Measurements from ENCODE around the gene HOXB1. TPM values are rescaled to one million over a fixed set of nuclear protein-coding genes. Genes with fewer than 3 reads are reported as not detected.

HOXB1 gene
- total and polyA plus RNA-seq, 2 of the 8 experiments (the other 6 are each of a cell fraction or from before 2014, with no cell fraction given): not detected

DNA sequence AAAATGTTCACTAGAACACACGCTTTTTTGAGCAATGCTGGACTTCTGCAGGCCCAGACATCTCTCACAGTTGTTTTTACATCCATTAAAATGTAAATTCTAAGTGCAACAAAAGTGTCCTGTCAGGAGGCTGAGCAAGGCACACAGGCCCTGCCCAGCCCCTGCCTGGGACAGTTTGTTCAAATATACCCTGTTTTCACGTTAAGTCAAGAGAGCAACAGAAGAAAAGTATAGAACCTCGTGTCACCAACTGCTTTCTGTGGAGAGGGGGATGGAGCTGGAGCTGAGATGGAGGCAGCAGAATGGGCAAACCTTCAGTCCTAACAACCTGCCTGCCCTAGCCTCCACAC, 18.4 kb upstream of the HOXB1 start:
- ChIA-PET POLR2A (ENCODE audit: partially characterized antibody) (no interaction called here), CTCF (ENCODE audit: partially characterized antibody) (interaction anchor here (1.0 to 6.6 kb wide), 12 partner anchors 9 to 87 kb away, joined by 3 to 53 read pairs (median 8); partner anchors contain the start of genes HOXB1, HOXB3 and HOXB5)
- Histone ChIP-seq H3K23me2 (ENCODE audit: low read depth, low read length) (no peaks in the 10 kb centered on the region; the same call in 1 of the 2 replicates), H2AFZ (ENCODE audit: low read length) (no peak overlapping the region), H3K4ac (replicated peaks; ENCODE audit: insufficient read length, low read depth, low read length) (no peak overlapping the region), H4K8ac (ENCODE audit: extremely low read depth, insufficient read depth, low read length) (no peak overlapping the region), H2BK15ac (ENCODE audit: low read length) (no peak overlapping the region), H2BK12ac (ENCODE audit: low read depth, low read length) (no peak overlapping the region), H3K79me1 (ENCODE audit: low read depth, low read length) (no peaks in the 10 kb centered on the region), H2BK120ac (replicated peaks; ENCODE audit: low read depth, low read length) (no peak overlapping the region), H3K36me3 (ENCODE audit: control insufficient read depth in 2 of 4, insufficient read depth in 4 of 4, low read length in 3 of 4) (peaks cover 0 to 3% (median 0%) of the 10 kb centered on the region in 4 experiments; a peak in 1 of 8 replicates), H3K18ac (ENCODE audit: extremely low read depth, low read length) (no peak overlapping the region), H3K9ac (replicated peaks in 1 of 4; ENCODE audit: extremely low read depth in 1 of 4, low read depth in 3 of 4, low read length in 3 of 4) (no peak overlapping the region), H2BK5ac (ENCODE audit: low read depth, low read length) (no peak overlapping the region), H2BK20ac (ENCODE audit: low read length) (no peak overlapping the region), H3K56ac (replicated peaks; ENCODE audit: insufficient read length, low read depth, low read length) (no peak overlapping the region), H3K23ac (ENCODE audit: insufficient read length) (no peak overlapping the region), H3K27me3 (replicated peaks in 1 of 4; ENCODE audit: control insufficient read depth in 3 of 4, extremely low read depth in 1 of 4, insufficient read depth in 3 of 4, low read length in 3 of 4) (peaks cover 94 to 100% (median 98%) of the 10 kb centered on the region in 4 experiments), H3K4me2 (ENCODE audit: insufficient read depth in 1 of 2, low read depth in 2 of 2, low read length in 2 of 2) (peak overlapping the region in 1 of 2 experiments; percentile 10; a peak in 2 of 4 replicates), H3K27ac (ENCODE audit: low read depth, low read length) (no peak overlapping the region), H3K9me3 (ENCODE audit: insufficient read depth in 2 of 2, low read depth in 1 of 2, low read length in 1 of 2) (no peaks in the 10 kb centered on the region), H4K5ac (ENCODE audit: insufficient read length, low read depth, low read length) (no peak overlapping the region), H3K79me2 (ENCODE audit: control insufficient read depth in 1 of 2, insufficient read depth in 2 of 2, low read length in 2 of 2) (no peaks in the 10 kb centered on the region), H3K14ac (ENCODE audit: insufficient read length) (no peak overlapping the region), H3K4me1 (replicated peaks in 1 of 4; ENCODE audit: control insufficient read depth in 3 of 4, insufficient read depth in 4 of 4, low read length in 3 of 4) (peaks cover 6 to 25% (median 9%) of the 10 kb centered on the region in 4 experiments), H4K91ac (replicated peaks; ENCODE audit: insufficient read length, low read length) (no peak overlapping the region), H3K4me3 (ENCODE audit: extremely low read depth in 1 of 4, insufficient read depth in 2 of 4, low read depth in 3 of 4, low read length in 4 of 4) (no peak overlapping the region), H4K20me1 (replicated peaks in 1 of 2; ENCODE audit: control insufficient read depth in 1 of 2, insufficient read depth in 2 of 2, low read length in 2 of 2) (peaks cover 22% of the 10 kb centered on the region in 2 experiments), H2AK5ac (ENCODE audit: low read depth, low read length) (no peak overlapping the region)
- peak; percentile 53; the same call in 1 of the 2 replicates for TF ChIP-seq SP1 (IDR thresholded peaks at IDR 0.05; ENCODE audit: low read depth, low read length)
- 0 out of 2 replicates have a peak, but pooled peaks have one; percentile 45 for TF ChIP-seq TCF12 (IDR thresholded peaks at IDR 0.05; ENCODE audit: low read depth, low read length)
- TF ChIP-seq JUN (IDR thresholded peaks at IDR 0.05; ENCODE audit: low read depth, low read length): no peak
- 6% methylated on average over 3 of the region's 3 CpGs; no CpG with 5 or more reads in 1 of the 2 experiments for WGBS, 2 experiments (ENCODE audit: extremely low coverage in 1 of 2, insufficient coverage in 1 of 2, insufficient read length in 1 of 2, insufficient replicate concordance in 2 of 2, low coverage in 1 of 2, low lambda C conversion rate in 2 of 2, missing lambda C conversion rate in 1 of 2)
- DNase-seq (ENCODE audit: low read depth in 1 of 2, low spot score in 2 of 2) (no peak), FAIRE-seq (no peak)
